A549 treated with Hydrocortisone at 1 μM for 4 hours (cell line): ENCODE measurements around the gene GNL3L. TPM values are rescaled to one million over a fixed set of nuclear protein-coding genes. Genes with fewer than 3 reads are reported as not detected.

Experiments
- total RNA-seq: library from RNA; stranded (reverse); fragments of 200-300 nt; extraction: Qiagen RNA extraction; gene quantifications from 5 replicates; pipeline ENCODE4 v1.2.3, GENCODE V29; 2022

The GNL3L gene, protein sequence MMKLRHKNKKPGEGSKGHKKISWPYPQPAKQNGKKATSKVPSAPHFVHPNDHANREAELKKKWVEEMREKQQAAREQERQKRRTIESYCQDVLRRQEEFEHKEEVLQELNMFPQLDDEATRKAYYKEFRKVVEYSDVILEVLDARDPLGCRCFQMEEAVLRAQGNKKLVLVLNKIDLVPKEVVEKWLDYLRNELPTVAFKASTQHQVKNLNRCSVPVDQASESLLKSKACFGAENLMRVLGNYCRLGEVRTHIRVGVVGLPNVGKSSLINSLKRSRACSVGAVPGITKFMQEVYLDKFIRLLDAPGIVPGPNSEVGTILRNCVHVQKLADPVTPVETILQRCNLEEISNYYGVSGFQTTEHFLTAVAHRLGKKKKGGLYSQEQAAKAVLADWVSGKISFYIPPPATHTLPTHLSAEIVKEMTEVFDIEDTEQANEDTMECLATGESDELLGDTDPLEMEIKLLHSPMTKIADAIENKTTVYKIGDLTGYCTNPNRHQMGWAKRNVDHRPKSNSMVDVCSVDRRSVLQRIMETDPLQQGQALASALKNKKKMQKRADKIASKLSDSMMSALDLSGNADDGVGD
- 14.7 to 28.0 TPM (median 17.3 TPM) in 5 replicates for total RNA-seq

DNA sequence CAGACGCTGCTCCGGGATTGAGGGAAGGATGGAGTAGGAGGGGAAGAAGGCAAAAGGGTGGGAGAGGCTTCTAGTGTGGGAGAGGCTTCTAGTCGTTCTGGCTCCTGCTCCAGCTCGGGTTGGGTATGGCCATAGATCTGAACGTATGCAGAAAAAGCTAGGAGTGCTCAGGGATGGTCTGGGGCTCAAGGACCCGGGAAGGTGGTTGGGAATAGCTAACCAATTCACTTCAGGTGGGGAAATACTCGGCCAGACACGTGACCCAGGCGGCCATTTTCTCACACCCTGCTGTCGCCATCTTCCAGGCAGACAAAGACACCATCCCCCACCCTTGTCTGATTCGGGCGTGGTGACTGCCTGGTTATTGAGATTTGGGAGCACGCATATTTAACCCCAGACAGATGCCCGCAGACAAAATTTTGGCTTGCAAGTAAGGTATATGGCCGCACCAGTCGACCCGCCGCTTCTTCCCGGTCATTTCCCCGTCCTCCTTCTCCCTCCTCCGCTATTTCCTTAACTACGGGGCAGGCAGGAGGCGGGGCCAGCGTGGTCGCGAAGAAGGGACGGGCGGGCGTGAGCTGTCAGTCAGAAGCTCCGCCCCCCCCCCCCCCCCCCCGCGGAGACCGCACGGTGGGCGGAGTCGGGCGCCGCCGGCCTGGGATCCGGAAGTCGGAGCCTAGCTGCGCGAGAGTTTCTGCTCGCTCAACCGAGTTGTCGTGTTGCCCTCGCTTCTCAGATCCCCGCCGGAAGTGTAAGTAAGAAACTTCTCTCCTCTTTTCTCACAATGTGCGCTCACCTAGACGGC lies at the start of gene GNL3L:
Gene GNL3L (plus strand): TSS at position 668 of the 805 bp plus-strand sequence. CDS start 2,348 bp downstream, outside the sequence.

DNA sequence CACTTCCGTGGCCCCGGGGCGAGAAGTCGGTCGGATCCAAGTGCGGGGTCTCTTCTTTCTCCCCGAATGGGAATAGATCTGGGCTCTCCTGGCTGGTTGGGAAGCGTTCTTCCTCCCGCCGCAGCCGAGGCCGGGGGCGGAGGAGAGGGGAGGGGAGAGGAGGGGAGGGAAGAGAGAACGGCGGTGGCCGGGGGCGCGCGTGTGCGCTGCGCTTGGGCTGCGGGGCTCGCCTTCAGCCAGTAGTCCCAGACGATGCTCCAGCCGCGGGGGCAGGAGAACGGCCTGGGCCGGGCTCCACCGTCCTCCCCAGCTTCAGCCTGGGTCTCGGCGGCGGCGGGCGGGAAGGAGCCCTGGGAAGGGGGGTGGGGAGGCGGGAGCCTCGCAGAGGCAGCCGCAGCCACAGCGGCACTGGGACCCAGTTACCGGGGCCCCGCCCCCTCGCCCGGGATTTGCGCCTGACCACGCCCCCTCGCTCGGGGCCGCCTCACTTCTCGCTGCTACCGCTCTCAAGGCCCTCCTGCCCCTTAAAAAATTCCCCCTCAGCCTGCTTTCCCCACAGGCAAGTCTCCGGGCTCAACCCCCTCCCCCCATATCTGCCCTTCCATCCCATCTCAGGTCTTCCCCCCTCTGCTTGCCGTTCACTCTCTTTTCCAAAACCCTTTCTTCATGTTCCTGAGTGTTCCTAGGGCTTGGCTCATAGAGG lies 34.1 kb upstream of the GNL3L start, which contains the start of gene FGD1:
Gene FGD1 (minus strand): TSS at position 421 of the 703 bp plus-strand sequence. CDS start 802 bp downstream, outside the sequence.

Other genes starting within 250 kb of the GNL3L start
- gene WNK3, start 172.2 kb upstream of the GNL3L start, total RNA-seq: 0.01 to 0.08 TPM (median 0.05 TPM) in 5 replicates
- 50.3 to 56.7 TPM (median 53.9 TPM) in 5 replicates for gene TSR2, start 89.8 kb upstream of the GNL3L start, total RNA-seq
- 5.3 to 7.0 TPM (median 6.5 TPM) in 5 replicates for gene FGD1, start 34.0 kb upstream of the GNL3L start, total RNA-seq